ENCODE results near the gene IFT81.
"Not testable (repeated sequence)": the region's sequence is repeated elsewhere in the genome, so short reads cannot be mapped to it uniquely, and the experiment has no call there.

The IFT81 gene

DNA sequence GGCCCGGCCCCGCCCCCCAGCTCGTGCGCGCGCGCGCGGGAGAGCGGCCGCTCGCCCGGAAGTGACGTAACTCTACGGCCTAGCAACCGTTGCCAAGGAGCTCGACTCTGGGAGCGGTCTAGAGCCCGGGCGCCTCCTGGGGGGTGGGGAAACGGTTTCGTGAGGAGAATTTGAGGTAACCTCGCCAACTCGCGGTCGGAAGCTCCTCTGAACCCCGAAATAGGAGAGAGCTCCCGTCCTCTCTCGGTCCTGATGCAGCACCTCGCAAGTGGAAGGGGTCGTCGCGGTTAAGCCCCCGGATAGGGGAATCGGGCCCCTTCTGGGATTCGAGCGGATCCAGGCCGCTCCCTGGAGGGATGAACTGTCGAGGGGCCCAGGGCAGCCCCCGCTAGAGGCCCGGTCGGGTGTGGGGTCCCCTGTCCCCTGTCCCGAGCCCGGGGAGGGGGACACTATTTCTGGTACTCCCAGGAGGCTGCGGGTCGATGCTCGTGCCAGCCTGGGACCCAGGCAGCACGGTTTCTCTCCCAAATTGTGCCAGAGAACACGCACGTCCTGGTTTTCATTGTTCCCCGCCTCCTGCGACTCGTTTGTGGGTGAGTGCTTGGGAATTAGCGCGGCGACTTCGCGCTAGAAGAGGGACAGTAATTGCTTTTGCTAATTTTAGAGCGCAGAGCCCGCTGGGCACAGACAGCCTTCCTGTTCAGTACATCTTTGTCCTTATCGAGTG is at the start of gene IFT81:
Gene IFT81, plus strand, starts transcription at position 89 of the 727 bp plus-strand sequence. CDS start 3,024 bp downstream, outside the sequence.
- DNase-seq: peak; percentile 97

GRCh38 chr12:110075880-110076279 is 48.3 kb upstream of the IFT81 start:
- DNase-seq: no peak

- no peak for DNase-seq
Observed at GRCh38 chr12:110077800-110078199, 46.4 kb upstream of the IFT81 start.

DNA sequence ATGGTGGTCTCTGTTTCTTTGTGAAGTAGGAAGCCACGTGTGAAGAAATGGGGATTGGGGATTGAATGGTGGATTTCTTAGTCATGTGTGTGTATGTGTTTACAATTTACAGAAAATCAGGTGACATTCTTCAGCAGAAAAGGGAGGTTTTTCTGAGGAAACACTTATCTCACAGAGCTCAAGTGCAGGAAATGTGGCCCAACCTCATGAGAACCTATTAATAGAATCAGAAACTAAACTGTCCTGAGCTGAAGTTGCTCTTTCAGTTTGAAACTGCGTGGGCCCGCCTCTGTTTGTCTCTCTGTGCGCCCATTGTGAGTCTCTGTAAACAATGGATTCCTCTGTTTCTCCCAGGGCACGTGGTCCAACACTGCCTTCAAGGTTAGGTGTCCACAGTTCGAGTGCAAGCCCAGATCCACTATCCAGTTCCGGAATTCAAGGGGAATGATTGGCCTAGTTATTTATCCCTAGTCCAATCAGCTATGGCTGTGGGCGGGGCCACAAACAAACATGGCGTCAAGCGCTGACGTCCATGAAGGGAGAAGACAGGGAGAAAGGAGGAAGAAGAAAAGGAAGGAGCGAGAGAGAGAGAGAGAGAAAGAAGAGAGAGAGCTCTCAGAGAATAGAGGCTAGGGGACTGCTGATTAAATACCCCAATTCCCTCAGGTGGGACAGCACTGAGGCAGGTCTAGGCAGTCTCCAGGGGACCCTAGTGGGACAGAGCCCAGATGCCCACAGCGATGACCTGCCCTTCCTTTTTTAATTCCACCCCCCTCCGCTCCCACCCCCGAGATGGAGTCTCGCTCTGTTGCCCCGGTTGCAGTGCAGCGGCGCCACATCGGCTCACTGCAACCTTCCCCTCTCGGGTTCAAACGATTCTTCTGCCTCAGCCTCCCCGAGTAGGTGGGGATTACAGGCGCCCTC is 44.4 kb upstream of the IFT81 start:
- no peak for DNase-seq

DNA sequence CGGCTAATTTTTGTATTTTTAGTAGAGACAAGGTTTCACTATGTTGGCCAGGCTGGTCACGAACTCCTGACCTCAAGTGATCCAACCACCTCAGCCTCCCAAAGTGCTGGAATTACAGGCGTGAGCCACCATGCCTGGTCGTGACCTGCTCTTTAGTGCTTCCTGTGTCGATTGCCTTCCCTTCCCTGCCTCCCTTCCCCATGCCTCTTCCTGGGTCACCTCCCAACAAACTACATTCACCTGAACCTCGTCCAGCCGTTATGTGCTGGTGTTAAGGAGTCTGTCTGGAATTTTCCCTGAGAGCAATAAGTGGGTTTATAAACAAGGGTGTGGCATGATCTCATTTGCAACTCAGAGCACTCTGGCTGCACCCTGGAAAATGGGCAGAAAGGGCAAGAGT is 43.7 kb upstream of the IFT81 start:
- DNase-seq: no peak

DNA sequence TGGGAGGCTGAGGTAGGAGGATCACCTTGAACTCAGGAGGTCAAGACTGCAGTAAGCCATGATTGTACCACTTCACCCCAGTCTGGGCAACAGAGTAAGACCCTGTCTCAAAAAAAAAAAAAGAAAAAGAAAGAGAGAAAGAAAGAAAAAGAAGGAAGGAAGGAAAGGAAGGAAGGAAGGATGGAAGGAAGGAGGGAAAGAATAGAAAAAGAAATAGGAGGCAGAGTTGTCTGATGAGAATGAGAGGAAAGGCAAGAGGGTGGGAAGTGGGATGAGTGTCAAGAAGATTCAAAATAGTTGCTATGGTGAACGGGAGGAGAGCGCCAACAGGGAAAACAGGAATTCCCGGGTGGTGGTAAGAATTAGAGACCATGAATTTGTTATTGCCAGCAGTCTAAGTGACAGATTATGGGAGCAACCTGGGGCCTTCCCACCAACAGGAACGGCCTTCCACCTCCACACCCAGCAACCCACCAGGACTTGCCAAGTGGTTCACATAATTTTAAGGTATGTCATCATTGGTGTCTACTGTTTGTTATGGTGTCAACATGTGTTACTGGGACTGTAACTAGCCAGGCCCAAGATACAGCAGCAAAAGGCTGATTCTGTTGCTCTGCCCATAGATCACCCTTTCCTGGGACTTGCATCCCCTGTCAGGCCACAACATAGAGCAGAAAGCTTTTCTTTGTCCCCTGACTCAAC is 39.7 kb upstream of the IFT81 start:
- DNase-seq: no peak

DNA sequence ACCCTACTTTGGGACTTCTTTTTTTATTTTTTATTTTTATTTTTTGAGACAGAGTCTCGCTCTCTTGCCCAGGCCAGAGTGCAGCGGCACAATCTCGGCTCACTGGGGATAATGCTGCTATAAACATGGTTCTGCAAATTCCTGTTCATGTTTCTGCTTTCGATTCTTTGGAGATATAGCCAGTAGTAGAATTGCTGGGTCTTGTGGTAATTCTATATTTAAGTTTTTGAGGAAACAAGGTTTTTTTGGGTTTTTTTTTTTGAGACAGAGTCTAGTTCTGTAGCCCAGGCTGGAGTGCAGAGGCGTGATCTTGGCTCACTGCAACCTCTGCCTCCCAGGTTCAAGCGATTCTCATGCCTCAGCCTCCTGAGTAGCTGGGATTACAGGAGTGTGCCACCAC is 35.9 kb upstream of the IFT81 start:
- not testable (repeated sequence) for DNase-seq

DNA sequence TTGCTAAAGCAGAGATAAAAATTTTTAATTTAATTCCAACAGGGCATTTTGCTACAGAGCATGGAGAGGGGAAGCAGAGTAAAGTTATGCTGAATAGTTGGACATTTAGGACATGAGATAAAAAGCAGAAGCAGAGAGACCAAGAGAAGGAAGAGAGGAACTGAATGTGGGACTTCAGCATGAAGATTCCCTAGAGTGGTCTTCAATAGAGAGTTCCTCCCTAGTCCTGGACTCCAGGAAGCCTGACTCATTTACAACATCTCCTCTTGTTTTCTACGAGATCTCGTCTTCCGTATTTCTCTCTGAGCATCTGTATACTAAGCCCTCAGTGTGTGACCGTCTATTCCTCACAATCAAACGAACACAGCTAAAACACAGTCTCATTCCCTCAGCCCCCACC is 35.2 kb upstream of the IFT81 start:
- DNase-seq: no peak

DNA sequence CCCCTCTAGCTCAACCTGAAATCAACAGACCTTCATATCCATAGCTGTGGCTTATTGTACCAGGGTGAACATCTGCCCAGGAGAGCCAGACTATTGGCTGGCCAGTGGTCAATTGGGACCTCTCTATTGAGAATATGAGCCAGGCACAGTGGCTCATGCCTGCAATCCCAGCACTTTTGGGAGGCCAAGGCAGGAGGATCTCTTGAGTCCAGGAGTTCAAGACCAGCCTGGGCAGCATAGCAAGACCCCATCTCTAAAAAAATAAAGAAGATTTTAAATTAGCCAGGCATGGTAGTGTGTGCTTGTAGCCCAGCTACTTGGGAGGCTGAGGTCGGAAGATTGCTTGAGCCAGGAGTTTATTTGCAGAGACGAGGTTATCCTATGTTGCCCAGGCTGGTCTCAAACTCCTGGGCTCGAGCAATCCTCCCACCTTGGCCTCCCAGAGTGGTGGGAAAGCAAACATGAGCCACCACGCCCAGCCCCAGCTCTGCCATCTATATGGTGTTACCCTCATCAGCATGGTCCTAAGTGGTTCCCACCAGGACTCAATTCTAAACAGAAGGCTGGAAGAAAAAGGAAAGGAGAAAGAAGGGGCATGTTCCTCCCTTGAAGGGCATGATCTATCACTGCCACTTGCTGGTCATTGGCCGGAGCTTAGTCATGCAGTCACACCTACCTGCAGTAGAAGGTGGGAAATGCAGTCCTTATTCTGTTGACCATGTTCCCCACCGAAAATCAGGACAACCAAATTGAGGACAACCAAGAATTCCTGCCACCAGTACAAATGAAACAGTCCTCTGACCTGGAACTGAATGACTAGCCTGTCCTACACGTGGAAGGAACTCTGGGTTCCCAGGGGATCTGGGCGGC is 33.7 kb upstream of the IFT81 start:
- DNase-seq: no peak

DNA sequence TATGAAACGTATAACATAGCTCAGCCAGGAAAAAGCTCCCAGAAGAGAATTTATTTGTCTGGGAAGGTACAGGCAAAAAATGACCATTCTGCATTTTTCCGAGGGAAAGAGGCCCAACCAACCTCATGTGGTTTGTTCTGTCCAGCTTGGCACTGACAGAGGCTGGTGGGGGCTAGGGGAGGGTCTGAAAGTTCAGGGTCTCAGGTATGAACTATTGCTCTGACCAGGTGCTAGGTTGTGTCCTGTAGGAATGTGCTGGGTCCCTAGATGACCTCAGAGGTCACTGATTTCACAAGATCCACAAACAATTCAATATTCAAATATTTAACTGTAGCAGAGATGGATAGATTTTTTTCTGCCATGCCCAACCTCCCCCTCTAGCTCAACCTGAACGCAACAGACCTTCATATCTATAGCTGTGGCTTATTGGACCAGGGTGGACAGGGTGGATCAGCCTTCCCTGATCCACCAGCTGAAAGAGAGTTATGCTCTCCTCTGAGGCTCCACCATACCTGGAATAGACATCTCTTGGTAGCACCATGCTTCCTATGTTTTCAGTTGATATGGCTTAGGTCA is 32.9 kb upstream of the IFT81 start:
- no peak for DNase-seq

GRCh38 chr12:110093631-110094311 is 30.4 kb upstream of the IFT81 start:
- DNase-seq: no peak

DNA sequence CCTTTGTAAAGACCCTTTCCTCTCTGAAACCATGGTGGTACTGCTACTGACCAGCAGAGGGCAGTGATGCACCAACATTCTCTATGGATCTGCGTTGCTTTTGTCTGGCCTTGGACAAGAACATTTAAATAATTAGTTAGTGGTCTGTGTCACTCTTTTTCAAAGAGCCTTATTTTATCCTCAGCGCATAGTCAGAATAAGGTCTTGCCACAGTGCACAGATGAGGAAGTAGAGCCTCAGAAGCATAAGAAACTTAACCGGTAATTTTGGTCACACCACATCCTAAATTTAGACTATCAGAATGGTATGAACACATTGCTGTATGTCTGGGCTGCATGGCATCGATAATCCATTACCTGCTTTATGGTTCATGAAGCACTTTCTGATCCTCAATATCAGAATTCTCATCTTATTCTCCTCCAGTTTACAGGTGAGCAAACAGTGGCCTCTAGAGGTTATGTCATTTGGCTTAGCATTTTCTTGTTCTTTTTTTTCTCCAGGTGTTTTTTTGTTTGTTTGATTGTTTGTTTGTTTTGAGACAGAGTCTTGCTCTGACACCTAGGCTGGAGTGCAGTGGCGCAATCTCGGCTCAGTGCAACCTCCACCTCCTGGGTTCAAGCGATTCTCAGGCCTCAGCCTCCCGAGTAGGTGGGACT is 23.7 kb upstream of the IFT81 start:
- DNase-seq: peak; percentile 70

DNA sequence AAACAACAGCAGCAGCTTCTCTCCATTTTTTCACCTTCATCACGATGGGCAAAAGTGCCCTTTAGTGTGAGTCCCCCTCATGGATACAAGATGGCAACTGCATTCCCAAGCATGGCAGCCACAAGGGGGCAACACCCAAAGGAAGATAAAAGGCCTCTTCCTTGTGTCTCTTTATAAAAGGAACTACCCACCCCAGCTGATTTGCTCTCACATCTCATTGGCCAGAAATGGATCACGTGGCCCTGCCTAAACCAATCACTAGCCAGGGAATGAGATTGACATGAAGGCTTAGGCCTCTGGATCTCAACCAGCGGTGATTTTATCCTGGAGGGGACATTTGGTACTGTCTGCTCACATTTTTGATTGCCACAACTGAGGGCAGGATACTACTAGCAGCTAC is 21.9 kb upstream of the IFT81 start:
- no peak for DNase-seq

- no peak for DNase-seq
Observed at GRCh38 chr12:110104188-110105094, 19.7 kb upstream of the IFT81 start.

DNA sequence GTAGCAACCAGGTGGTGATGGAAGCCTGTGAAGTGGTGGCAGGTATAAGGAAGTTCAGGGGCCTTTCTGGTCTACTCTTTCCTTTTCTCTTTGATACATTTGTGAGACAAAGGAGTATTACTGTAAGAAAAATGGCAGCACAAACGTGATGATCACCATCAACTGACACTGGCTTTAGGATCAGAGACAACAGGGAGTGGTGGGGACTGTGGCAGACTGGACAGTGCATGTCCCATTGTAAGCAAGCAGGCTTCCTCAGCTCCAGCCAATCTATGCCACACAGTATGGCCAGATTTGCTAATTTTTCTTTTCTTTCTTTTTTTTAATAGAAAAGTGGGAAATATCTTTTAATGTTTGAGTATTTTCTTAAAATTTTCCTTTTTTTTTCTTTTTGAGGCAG is 19.0 kb upstream of the IFT81 start:
- DNase-seq: no peak

DNA sequence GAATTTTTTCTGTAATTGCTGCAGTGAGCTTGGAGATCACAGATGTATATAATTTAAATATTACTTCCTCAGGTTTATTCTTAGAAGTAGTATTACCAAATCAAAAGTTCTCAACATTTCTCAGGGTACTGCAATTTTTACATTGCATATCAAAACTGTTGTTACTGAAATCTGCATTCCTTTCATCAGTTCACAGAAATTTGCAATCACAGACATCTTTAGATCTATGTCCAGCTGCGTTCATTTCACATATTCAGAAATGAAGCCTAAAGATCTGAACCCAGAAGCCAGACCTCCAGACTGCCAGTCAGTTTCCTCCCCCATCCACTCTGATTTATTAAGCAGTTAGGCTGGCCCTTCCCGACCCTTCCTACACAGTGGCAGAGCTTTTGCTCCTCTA is 18.2 kb upstream of the IFT81 start:
- no peak for DNase-seq

DNA sequence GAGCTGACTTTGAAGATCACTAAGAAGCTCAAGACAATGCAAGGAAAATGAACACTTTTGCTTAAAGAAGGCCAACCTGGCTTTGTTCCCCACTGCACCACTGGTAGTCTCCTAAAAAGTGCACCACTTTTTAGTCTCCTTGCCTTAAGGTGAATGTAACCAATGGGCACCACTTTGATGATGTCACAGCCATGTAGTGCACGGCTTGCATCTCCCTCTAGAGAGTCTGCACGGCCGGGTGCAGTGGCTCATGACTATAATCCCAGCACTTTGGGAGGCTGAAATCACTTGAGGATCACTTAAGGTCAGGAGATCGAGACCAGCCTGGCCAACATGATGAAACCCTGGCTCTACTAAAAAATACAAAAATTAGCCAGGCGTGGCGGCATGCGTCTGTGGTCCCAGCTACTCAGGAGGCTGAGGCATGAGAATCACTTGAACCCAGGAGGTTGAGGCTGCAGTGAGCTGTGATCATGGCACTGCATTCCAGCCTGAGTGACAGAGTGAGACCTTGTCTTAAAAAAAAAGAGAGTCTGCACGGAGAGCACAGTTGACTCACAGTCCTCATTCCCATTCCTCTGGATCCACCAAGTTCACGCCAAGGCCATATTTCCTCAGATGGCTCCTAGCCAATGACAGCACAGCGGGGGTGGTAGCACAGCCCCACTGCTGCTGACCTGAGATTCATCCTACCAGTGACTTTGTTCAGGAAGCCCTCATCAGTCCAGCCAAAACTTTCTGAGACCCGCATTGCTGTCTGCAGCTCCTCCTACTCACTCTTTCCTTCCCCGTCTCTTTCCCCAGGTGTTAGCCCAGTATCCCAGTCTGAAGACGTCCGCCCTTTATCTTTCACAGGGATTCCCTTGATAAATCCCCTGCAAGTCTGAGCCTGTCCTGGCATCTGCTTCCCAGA is 16.5 kb upstream of the IFT81 start:
- DNase-seq: peak; percentile 48

DNA sequence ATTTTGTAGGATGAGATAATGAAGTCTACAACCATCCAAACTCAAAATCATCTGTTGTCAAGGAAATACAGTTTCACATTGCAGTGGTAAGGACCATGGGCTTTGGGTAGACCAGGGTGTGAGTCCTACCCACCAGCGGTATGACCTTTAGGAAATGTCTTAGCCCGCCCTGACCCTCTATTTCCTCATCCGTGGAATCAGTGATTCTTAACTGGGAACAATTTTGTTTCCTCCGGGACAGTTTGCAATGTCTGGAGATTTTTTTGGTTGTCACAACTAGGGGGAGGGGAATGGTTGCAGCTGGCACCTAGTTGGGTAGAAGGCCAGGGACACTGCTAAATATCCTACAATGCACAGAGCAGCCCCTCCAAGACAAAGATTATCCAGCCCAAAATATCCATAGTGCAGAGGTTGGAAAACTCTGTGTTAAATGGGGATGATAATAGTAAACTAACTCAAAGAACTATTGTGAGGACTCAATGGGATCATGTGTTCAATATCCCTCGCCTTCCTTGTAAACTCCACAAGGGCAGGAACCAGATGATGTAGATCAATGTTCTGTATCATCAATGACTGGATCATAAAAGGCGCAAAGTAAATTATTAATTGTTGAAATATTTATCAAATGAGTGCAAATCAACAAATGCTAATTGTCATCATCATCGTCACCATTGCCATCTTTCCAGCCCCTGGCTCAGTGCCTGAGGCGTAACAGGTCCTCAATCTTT is 15.7 kb upstream of the IFT81 start:
- no peak for DNase-seq
